ENCODE data around the gene PLEKHA7. TPM values are rescaled to one million over a fixed set of nuclear protein-coding genes. Genes with fewer than 3 reads are reported as not detected.

PLEKHA7 gene
- total and polyA plus RNA-seq, 4 donors = 10.1 to 21.8 (median 13.4) TPM

DNA sequence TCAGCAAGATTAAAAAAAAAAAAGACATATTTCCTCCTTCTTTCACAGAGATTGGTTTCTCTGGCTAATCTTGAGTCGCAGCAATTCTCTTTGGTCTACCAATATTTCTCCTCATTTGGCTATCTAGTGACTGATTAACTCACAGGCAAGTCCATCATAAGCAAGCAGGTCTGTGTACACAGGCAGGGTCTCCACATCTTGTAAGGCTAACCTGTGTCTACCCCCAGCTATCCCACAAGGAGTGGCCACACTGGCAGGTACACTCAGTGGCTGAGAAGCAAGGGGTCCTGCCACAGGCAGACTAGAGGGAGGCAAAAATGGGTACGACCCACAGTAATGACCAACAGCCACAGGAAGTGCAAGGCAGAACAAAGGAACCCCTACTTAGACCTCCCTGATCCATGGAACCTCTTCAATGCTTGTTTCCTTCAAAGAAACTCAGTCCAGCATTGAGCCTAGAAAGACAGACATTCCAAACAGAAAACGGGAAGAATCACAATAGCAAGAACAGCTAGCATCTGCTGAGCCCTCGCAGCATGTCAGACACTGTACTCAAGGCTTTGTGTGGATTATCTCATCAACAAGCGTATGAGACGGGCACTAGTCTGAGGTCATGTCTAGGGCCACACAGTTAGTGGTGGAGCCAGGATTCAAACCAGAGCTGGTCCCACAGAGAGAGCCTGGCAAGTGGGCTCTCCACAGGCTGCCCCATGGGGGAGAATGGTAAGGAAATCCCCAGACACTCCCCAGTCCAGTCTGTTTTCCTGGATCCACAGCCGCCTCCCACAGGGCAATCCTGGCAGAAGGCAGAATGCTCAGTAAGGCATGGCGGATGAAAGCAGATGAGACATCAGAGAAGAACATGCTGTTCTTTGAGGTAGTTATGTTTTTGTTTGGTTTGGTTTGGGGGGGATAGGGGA is 34.3 kb downstream of the PLEKHA7 start:
- 58% methylated on average over 7 of the region's 8 CpGs for WGBS (ENCODE audit: insufficient coverage)
- Histone ChIP-seq H3K9me3 (ENCODE audit: control insufficient read depth, insufficient read depth, low read length) (no peaks in the 10 kb centered on the region), H3K27ac (ENCODE audit: low read depth, low read length) (peak overlapping the region; percentile 71), H3K27me3 (ENCODE audit: control insufficient read depth, insufficient read depth, low read length) (no peaks in the 10 kb centered on the region), H3K4me3 (ENCODE audit: low read depth, low read length) (no peak overlapping the region), H3K36me3 (ENCODE audit: control insufficient read depth, insufficient read depth, low read length) (no peaks in the 10 kb centered on the region), H3K4me1 (ENCODE audit: control insufficient read depth, insufficient read depth, low read length) (peaks cover 63% of the 10 kb centered on the region)
- peak in 2 of 6 donors; percentile 11 to 31 for DNase-seq (ENCODE audit: low read depth in 4 of 6, low spot score in 6 of 6)

DNA sequence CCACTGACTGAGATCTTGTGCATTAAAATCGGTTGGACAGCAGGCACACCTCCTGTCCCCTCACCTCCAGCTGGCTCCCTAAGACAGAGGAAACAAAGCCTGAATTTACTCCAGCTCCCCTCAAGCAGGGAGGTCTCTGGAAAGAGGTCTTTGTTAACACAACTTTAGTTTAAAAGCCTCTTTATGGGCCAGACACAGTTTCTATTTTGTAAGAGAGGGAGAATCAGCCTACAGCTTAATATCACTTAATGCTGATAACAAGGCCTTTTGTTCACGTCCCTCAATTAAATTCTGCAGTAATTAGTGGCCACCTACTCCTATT is 36.3 kb downstream of the PLEKHA7 start:
- Histone ChIP-seq H3K36me3 (ENCODE audit: control insufficient read depth, insufficient read depth, low read length) (no peaks in the 10 kb centered on the region), H3K27me3 (ENCODE audit: control insufficient read depth, insufficient read depth, low read length) (no peaks in the 10 kb centered on the region), H3K4me1 (ENCODE audit: control insufficient read depth, insufficient read depth, low read length) (peaks cover 54% of the 10 kb centered on the region), H3K4me3 (ENCODE audit: low read depth, low read length) (no peak overlapping the region), H3K9me3 (ENCODE audit: control insufficient read depth, insufficient read depth, low read length) (no peaks in the 10 kb centered on the region), H3K27ac (ENCODE audit: low read depth, low read length) (peak overlapping the region; percentile 71)
- 0% methylated on average over 1 of the region's 2 CpGs for WGBS (ENCODE audit: insufficient coverage)
- peak in 2 of 6 donors; percentile 30 to 57 for DNase-seq (ENCODE audit: low read depth in 4 of 6, low spot score in 6 of 6)

DNA sequence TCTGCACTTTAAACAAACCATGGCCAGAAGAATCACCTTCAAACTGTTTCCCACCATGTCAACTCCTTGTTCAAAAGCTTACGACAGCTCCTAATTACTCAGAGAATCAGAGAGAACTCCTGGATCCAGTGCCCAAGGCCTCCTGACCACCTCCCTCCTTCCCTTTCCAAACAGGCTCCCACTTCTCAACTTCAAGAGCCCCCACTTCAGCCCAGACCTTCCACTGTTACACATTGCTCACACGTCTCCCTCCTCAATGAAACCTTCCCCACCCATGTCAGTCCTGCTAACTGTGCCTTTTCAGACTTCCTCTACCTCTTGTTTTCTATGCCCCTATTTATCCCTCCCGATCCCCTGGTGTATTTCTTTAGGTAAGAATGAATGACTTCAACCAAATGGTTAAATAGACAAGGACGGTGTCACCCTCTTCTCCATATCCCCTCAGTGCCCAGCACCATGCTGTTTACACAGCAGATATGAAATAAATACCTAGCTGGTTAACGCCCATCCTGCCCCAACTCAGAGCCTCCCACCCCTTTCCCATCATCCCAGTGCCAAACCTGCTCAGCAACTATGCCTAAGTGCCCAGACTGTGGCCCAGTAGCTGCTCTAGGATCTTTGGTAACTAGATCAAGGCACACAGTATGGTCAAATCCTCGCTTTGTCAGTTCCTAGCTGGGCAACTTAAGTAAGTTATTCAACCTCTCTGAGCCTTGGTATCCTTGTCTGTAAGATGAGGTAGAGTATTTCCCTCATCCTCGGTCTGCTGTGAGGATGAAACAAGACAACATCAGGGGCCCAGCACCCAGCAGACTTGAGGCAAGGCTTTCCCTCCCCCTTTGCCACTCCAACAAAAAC is 36.8 kb downstream of the PLEKHA7 start:
- DNase-seq (ENCODE audit: low read depth in 4 of 6, low spot score in 6 of 6) = no peak
- H3K27ac ChIP-seq (ENCODE audit: low read depth, low read length) = peak overlapping the region; percentile 71
- H3K36me3 ChIP-seq (ENCODE audit: control insufficient read depth, insufficient read depth, low read length) = no peaks in the 10 kb centered on the region
- no peak overlapping the region for H3K4me3 ChIP-seq (ENCODE audit: low read depth, low read length)
- H3K9me3 ChIP-seq (ENCODE audit: control insufficient read depth, insufficient read depth, low read length) = no peaks in the 10 kb centered on the region
- no peaks in the 10 kb centered on the region for H3K27me3 ChIP-seq (ENCODE audit: control insufficient read depth, insufficient read depth, low read length)
- WGBS (ENCODE audit: insufficient coverage) = 89% methylated on average over 6 of the region's 7 CpGs
- peaks cover 48% of the 10 kb centered on the region for H3K4me1 ChIP-seq (ENCODE audit: control insufficient read depth, insufficient read depth, low read length)

DNA sequence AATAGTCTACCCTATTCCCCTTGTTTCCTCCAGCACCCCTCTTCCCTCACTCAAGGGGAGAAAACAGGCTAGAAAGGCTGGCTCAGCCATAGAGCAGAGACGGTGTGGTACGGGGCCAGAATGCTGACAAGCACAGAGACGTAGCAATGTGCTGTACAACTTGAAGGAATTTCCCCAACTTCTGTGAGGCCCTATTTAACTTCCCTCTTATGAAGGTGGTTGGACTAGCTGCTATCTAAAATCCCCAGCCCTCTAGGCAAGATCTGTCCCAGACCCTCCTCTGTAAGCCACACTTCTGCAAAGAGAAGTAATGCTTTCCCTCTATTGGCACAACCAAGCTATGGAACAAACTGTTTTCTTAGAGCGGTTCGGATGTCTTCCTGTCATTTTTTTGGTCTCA is 37.8 kb downstream of the PLEKHA7 start:
- Histone ChIP-seq H3K4me1 (ENCODE audit: control insufficient read depth, insufficient read depth, low read length) (peaks cover 38% of the 10 kb centered on the region), H3K27me3 (ENCODE audit: control insufficient read depth, insufficient read depth, low read length) (no peaks in the 10 kb centered on the region), H3K36me3 (ENCODE audit: control insufficient read depth, insufficient read depth, low read length) (no peaks in the 10 kb centered on the region), H3K4me3 (ENCODE audit: low read depth, low read length) (no peak overlapping the region), H3K9me3 (ENCODE audit: control insufficient read depth, insufficient read depth, low read length) (no peaks in the 10 kb centered on the region), H3K27ac (ENCODE audit: low read depth, low read length) (peak overlapping the region; percentile 1)
- DNase-seq (ENCODE audit: low read depth in 4 of 6, low spot score in 6 of 6) = peak in 1 of 6 donors; percentile 29
- 69% methylated on average over 3 of the region's 5 CpGs for WGBS (ENCODE audit: insufficient coverage)

DNA sequence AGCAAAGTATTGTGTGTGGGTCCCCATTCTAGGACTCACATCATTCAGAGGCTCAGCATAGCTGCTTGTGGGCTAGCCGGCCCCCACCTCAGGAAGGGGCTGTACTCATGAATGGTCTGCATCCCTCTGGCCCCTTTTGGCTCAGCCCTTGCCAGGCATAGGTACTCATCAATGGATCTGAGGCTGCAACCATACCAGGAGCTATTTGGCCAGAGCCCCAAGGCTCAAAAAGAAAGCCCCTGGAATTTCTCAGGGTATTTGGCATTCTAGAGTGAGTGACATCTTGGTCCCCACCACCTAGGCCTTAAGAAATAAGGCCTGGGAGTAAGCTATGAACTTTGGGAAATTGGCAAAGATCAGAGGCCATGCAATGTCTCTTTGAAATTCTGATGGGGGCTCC is 38.3 kb downstream of the PLEKHA7 start:
- Histone ChIP-seq H3K4me3 (ENCODE audit: low read depth, low read length) (no peak overlapping the region), H3K27me3 (ENCODE audit: control insufficient read depth, insufficient read depth, low read length) (no peaks in the 10 kb centered on the region), H3K4me1 (ENCODE audit: control insufficient read depth, insufficient read depth, low read length) (peaks cover 35% of the 10 kb centered on the region), H3K9me3 (ENCODE audit: control insufficient read depth, insufficient read depth, low read length) (no peaks in the 10 kb centered on the region), H3K27ac (ENCODE audit: low read depth, low read length) (no peak overlapping the region), H3K36me3 (ENCODE audit: control insufficient read depth, insufficient read depth, low read length) (no peaks in the 10 kb centered on the region)
- peak in 1 of 6 donors; percentile 54 for DNase-seq (ENCODE audit: low read depth in 4 of 6, low spot score in 6 of 6)
- 27% methylated on average over 1 of the region's 1 CpG for WGBS (ENCODE audit: insufficient coverage)

DNA sequence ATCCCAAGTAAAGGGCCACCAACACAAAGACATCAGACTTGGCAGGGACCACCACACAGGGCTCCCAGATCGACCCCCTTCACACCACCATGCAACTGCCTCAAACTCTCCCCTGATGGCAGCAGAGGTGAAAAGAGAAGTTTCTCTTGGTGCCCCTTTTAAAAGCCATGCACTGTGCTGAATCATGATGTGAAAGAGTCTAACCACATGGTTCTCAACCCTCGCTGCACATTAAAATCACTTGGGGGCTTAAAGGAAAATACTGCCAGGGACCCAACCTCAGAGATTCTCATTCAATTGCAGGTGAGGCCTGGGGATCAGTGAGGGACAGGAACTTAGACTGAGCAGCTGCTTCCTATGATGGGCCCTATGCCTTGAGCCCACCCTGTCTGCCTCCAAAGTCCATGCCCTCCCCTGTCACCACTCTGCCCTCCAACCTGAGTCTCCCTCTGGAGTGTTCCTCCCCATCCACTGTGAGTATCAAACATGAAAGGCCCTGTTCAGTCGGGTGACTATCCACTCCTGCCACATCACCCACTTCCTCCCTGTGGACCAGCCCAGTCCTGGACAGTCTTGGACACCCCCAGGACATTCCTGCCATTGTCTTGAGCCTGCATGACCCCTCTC is 40.8 kb downstream of the PLEKHA7 start:
- Histone ChIP-seq H3K4me1 (ENCODE audit: control insufficient read depth, insufficient read depth, low read length) (peaks cover 21% of the 10 kb centered on the region), H3K27me3 (ENCODE audit: control insufficient read depth, insufficient read depth, low read length) (no peaks in the 10 kb centered on the region), H3K36me3 (ENCODE audit: control insufficient read depth, insufficient read depth, low read length) (no peaks in the 10 kb centered on the region), H3K4me3 (ENCODE audit: low read depth, low read length) (no peak overlapping the region), H3K9me3 (ENCODE audit: control insufficient read depth, insufficient read depth, low read length) (no peaks in the 10 kb centered on the region), H3K27ac (ENCODE audit: low read depth, low read length) (no peak overlapping the region)
- WGBS (ENCODE audit: insufficient coverage) = 92% methylated on average over 3 of the region's 3 CpGs
- DNase-seq (ENCODE audit: low read depth in 4 of 6, low spot score in 6 of 6) = no peak

DNA sequence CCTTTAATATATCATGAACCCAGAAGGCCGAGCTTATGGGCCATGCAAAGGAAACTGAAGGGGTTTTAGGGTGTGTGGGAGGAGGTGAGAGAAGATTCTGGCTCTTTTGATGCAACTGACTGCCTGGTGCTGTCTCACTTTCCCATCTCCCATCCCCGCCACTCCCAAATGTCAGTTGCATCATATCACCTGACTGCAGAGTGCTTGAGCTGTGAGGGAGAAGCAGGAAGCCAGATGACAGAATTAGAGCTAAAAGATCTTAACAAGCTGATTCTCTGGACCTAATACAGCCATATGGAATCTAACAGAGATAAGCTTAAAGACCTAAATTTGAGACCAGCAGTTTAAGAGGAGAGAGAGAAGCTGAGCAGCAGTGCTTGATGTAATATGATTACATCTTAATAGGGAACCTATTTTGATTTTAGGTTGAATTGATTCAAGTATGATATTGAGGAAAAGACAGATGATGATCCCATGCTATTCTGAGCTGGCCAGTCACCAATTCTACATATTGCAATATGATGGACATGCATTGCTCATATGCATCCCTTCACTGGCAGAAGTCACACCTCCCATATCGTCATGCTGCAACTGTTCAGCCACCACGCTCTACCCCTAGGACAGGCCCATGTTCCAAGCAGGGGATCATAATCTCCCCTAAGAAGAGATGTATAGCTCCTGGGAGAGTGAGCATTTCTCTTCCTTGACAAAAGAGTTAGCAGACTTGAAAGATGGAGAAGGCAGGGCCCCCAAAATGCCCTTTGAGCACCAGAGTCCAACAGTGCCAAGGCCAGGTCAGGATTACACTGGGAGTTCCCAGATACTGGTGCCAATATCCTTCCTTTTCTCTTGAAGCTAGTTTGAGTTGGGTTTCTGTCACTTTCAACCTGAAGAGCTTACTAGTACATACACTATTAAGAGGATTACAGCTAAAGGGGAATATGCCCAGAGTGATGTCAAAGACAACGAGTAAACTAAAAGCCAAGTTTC is 44.9 kb downstream of the PLEKHA7 start:
- no peak for DNase-seq (ENCODE audit: low read depth in 4 of 6, low spot score in 6 of 6)
- H3K27me3 ChIP-seq (ENCODE audit: control insufficient read depth, insufficient read depth, low read length) = no peaks in the 10 kb centered on the region
- H3K4me3 ChIP-seq (ENCODE audit: low read depth, low read length) = no peak overlapping the region
- peaks cover 2% of the 10 kb centered on the region for H3K4me1 ChIP-seq (ENCODE audit: control insufficient read depth, insufficient read depth, low read length)
- H3K36me3 ChIP-seq (ENCODE audit: control insufficient read depth, insufficient read depth, low read length) = no peaks in the 10 kb centered on the region
- no peak overlapping the region for H3K27ac ChIP-seq (ENCODE audit: low read depth, low read length)
- WGBS (ENCODE audit: insufficient coverage) = 0% methylated on average over 1 of the region's 5 CpGs
- no peaks in the 10 kb centered on the region for H3K9me3 ChIP-seq (ENCODE audit: control insufficient read depth, insufficient read depth, low read length)

DNA sequence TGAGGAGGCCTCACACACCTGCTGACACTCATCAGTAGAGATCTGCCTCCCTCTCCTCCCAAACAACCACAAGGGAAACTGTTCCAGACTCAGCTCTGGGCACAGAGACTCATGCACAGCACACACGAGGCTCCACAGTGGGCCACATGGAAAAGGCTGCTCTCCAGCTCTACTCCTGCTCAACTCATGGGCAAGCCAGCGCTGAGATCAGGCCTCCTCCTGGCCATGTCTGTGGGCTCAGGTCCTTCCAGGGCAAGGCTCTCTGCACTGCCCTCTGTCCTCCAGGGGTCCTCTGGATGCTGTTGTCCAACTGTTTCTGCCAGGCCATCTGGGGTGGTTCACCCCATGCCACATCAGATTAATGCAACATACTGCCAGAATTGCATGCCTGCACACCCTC is 46.0 kb downstream of the PLEKHA7 start:
- Histone ChIP-seq H3K27ac (ENCODE audit: low read depth, low read length) (no peak overlapping the region), H3K4me1 (ENCODE audit: control insufficient read depth, insufficient read depth, low read length) (peaks cover under 1% of the 10 kb centered on the region)
- 90% methylated on average over 2 of the region's 2 CpGs for WGBS (ENCODE audit: insufficient coverage)

More for the DNA sequence above, 46.0 kb downstream of the PLEKHA7 start:
- no peaks in the 10 kb centered on the region for H3K36me3 ChIP-seq (ENCODE audit: control insufficient read depth, insufficient read depth, low read length)
- H3K27me3 ChIP-seq (ENCODE audit: control insufficient read depth, insufficient read depth, low read length) = no peaks in the 10 kb centered on the region
- DNase-seq (ENCODE audit: low read depth in 4 of 6, low spot score in 6 of 6) = no peak
- H3K4me3 ChIP-seq (ENCODE audit: low read depth, low read length) = no peak overlapping the region
- H3K9me3 ChIP-seq (ENCODE audit: control insufficient read depth, insufficient read depth, low read length) = no peaks in the 10 kb centered on the region
